Measurements from ENCODE around the gene GLP1R.

DNA sequence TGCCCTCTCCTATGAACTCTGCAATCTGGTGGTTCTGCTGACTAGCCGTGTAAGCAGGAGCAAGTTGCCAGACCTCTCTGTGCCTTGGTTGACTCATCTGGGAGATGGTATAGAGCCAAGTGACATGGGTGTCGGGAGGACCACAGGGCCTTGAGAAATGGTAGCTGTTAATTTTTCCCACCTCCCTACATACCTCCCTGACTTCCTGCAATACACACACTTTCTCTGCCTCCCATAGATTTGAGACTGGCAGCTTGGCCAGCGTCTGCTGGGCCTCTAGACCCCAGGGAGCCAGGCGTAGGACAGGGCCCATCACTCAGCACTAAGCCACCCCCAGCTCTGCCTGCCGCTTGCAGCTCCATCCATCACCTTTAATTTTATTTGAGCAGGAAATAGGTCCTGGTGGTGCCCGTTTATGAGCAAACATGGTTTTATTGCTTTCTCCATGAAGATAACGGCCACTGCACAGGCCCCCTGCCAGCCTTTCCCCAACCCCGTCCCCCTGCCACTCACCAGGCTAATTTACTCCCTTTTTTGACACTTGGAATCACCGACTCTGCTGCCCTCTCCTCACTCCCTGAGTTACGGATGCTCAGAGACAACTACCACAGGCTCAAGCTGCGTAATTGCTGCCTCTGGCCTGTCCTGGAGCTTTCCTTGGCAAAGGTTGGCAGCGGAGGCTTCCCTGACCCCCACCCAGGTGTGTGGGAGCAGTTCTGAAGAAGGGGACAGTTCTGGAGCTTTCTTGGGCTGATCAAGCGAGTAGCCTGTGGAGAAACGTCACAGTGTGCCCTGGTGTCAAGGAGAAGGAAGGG, 11.1 kb downstream of the GLP1R start:
- TF ChIP-seq, protein P1, sequence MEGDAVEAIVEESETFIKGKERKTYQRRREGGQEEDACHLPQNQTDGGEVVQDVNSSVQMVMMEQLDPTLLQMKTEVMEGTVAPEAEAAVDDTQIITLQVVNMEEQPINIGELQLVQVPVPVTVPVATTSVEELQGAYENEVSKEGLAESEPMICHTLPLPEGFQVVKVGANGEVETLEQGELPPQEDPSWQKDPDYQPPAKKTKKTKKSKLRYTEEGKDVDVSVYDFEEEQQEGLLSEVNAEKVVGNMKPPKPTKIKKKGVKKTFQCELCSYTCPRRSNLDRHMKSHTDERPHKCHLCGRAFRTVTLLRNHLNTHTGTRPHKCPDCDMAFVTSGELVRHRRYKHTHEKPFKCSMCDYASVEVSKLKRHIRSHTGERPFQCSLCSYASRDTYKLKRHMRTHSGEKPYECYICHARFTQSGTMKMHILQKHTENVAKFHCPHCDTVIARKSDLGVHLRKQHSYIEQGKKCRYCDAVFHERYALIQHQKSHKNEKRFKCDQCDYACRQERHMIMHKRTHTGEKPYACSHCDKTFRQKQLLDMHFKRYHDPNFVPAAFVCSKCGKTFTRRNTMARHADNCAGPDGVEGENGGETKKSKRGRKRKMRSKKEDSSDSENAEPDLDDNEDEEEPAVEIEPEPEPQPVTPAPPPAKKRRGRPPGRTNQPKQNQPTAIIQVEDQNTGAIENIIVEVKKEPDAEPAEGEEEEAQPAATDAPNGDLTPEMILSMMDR (conservative IDR thresholded peaks at IDR 0.05; ENCODE audit: low read depth, low read length) = no peak
- no peak for TF ChIP-seq EZH2 (IDR thresholded peaks at IDR 0.05; ENCODE audit: borderline replicate concordance, low read depth, low read length, poor library complexity, severe bottlenecking)
